ENCODE results near the gene NGLY1. TPM values are rescaled to one million over a fixed set of nuclear protein-coding genes. Genes with fewer than 3 reads are reported as not detected.

Gene NGLY1
- total and polyA plus RNA-seq, 2 of the 8 experiments (the other 6 are each of a cell fraction or from before 2014, with no cell fraction given): 3.1 to 24.8 TPM

DNA sequence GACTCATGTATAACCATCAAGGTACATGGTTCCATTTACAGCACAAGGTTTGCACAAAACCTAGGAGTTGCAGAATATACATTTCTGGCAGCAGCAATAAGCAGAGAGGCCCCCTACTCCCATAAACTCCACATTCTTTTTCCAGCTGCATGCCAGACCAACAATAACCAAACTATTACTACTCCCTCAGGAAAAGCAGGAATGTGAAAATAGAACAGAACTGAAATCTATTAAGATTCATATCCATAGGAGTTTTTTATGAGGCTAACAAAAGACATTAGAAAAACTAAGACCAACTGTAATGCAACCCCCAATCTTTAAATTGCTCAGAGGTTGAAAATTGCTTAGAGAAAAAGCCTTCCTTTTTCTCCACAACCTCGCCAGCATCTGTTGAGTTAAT, 90.9 kb downstream of the NGLY1 start (continued):
- TF ChIP-seq, protein P1, sequence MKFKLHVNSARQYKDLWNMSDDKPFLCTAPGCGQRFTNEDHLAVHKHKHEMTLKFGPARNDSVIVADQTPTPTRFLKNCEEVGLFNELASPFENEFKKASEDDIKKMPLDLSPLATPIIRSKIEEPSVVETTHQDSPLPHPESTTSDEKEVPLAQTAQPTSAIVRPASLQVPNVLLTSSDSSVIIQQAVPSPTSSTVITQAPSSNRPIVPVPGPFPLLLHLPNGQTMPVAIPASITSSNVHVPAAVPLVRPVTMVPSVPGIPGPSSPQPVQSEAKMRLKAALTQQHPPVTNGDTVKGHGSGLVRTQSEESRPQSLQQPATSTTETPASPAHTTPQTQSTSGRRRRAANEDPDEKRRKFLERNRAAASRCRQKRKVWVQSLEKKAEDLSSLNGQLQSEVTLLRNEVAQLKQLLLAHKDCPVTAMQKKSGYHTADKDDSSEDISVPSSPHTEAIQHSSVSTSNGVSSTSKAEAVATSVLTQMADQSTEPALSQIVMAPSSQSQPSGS (IDR thresholded peaks at IDR 0.05; ENCODE audit: low read length): no peak
- TF ChIP-seq, protein P2, sequence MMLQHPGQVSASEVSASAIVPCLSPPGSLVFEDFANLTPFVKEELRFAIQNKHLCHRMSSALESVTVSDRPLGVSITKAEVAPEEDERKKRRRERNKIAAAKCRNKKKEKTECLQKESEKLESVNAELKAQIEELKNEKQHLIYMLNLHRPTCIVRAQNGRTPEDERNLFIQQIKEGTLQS (IDR thresholded peaks at IDR 0.05; ENCODE audit: insufficient read depth, low read depth, low read length): no peak
- no peak for TF ChIP-seq CREB1 (IDR thresholded peaks at IDR 0.05)
- no peak for TF ChIP-seq NRF1 (IDR thresholded peaks at IDR 0.05; ENCODE audit: low read depth, low read length)
- TF ChIP-seq KDM4A (IDR thresholded peaks at IDR 0.05; ENCODE audit: low read depth, low read length, severe bottlenecking): no peak
- no peak for TF ChIP-seq ASH2L (IDR thresholded peaks at IDR 0.05; ENCODE audit: low read length)
